NT2/D1 (cell line): ENCODE measurements around the gene EPB41L5.

Experiments
- SUZ12 ChIP-seq: IDR thresholded peaks from 2 replicates; pipeline ENCODE4 v1.6.1; 2011; ENCODE audit not compliant: insufficient read length, insufficient read depth; ENCODE audit errors: extremely low read depth
- YY1 ChIP-seq: IDR thresholded peaks from 2 replicates; pipeline ENCODE4 v1.6.1; 2011; ENCODE audit not compliant: insufficient read length, insufficient read depth

DNA sequence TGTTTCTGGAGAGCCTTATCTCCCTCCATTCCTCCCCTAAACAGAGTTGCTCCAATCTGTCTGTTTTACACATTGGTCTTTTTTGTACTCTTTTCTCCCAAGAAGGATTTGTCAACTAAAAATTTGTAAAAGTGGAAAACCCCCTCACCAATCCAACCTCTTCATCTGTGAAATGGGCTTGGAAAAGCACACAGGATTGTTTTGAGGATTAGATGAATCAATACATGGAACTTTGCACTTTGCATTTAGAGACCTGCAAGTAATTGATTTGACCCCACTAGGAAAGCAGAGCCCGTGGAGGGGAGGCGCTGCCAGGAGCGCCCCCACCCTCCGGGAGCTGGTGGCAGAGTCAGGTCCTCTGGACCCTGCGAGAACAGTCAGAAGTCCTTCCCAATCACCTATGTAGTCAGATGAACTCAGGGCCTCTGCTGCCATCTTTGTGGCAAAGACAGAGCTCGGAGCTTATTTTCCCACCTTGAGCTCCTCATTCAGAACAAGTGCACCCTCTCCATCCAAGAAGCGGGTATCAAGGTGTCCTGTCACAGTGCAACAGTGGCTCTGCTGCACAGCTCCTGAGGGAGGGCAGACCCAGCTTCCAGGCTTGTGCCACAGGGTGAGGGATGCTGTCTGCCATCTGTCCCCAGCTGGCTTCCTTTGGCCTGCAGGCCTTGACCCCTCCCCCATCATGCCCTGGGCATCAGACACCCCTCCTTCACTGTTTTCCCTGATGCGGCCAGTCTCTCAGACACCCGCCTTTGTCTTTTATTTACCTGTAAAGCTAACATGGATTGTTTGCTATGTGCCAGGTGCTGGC, 212.1 kb downstream of the EPB41L5 start:
- TF ChIP-seq YY1: no peak
- no peak for TF ChIP-seq SUZ12
